Measurements from ENCODE around the gene NTSR1. TPM values are rescaled to one million over a fixed set of nuclear protein-coding genes. Genes with fewer than 3 reads are reported as not detected.

The NTSR1 gene
- total and polyA plus RNA-seq, 3 experiments from 2014 or later = not detected

DNA sequence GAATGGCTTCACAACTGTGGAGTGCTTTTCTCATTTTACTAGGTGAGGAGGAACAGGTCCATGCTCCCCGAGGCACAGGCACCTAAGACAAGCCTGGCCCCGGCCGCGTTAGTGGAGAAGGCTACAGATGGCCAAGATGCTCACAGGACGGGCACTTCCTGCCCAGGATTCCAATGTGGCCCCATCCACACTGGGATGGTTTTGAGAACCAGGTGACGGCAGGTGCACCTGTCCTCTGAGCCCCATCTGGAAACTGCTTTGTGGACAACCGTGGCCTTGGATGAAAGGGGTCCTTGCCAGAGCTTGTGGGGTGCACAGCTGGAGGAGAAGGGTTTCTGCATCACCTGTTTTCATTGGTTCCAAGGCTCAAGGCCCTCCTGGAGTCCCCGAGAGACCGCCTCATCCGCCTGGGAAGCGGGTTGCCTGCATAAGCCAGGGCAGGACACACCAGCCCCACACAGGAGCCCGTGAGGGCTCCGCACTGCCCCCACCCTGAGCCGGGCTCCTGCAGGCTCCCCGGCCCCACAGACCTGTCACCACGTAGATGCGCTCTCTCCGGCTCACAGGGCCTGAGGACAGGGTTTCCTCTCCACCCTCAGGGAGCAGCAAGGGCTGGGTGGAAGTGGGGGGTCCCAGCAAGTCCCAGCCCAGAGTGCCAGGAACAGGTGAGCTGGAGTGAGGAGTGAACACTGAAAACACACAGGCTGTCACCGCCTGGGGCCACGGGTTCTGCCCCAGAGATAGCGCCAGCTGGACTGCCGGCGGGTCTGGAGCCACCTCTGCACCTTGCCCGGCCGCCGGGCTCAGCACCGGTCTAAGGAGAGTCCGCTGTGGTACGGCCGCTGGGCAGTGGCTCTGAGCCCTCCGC lies 18.3 kb downstream of the NTSR1 start:
- Histone ChIP-seq H3K4me1 (ENCODE audit: insufficient read depth, low read length) (peaks cover 12% of the 10 kb centered on the region), H3K4me3 (ENCODE audit: low read length) (no peak overlapping the region), H3K27ac (ENCODE audit: low read depth, low read length) (no peak overlapping the region), H3K9me3 (ENCODE audit: low read length) (no peaks in the 10 kb centered on the region), H3K36me3 (ENCODE audit: insufficient read depth, low read length) (no peaks in the 10 kb centered on the region), H3K27me3 (ENCODE audit: insufficient read depth, low read length, poor library complexity, severe bottlenecking) (no peaks in the 10 kb centered on the region)
- peaks cover 0 to 3% (median under 1%) of the 10 kb centered on the region in 3 donors for H3K36me3 Mint-ChIP-seq
- DNase-seq = peak in 1 of 5 donors; percentile 37
- ChIA-PET CTCF (no interaction called here), POLR2A (no interaction called here)
- H3K4me1 Mint-ChIP-seq = peaks cover 4 to 15% (median 9%) of the 10 kb centered on the region in 3 donors
- peaks cover 0 to 5% of the 10 kb centered on the region in 2 donors for H3K27me3 Mint-ChIP-seq
- no peak overlapping the region for H3K4me3 Mint-ChIP-seq
- peak overlapping the region in 1 of 8 donors; percentile 72 for H3K27ac Mint-ChIP-seq
- H3K9me3 Mint-ChIP-seq = peaks cover 0 to 6% (median 4%) of the 10 kb centered on the region in 5 donors

DNA sequence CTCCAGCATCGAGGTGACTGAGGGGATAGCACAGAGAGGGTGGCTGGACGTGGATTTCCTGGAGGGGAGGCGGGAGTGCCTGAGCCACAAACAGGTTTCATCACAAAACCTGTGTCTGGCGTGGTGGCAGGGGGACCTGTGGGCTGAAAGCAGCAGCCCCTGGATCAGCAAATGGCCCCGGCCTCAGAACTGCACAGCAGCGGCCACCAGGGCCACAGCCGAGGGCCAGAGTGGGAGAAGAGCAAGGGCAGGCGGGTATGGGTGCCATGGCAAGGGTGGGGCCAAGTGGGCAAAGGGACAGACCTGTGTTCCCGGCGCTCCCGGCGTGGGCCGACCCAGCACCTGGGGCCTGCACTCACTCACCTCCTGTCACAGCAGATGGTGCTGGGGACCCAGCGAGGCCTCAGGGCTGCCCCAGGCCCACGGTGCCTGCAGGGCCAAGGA lies 19.0 kb downstream of the NTSR1 start:
- Mint-ChIP-seq H3K27ac (no peak overlapping the region), H3K27me3 (peaks cover 0 to 5% of the 10 kb centered on the region in 2 donors), H3K4me1 (peaks cover 4 to 15% (median 9%) of the 10 kb centered on the region in 3 donors), H3K36me3 (no peaks in the 10 kb centered on the region), H3K4me3 (no peak overlapping the region), H3K9me3 (peaks cover 0 to under 1% (median 0%) of the 10 kb centered on the region in 5 donors)
- no peaks in the 10 kb centered on the region for H3K9me3 ChIP-seq (ENCODE audit: low read length)
- H3K27me3 ChIP-seq (ENCODE audit: insufficient read depth, low read length, poor library complexity, severe bottlenecking) = no peaks in the 10 kb centered on the region
- ChIA-PET POLR2A (interaction anchor here (1.0 kb wide), 1 partner anchor 12 kb away, joined by 3 read pairs; no protein-coding TSS in a partner anchor), CTCF (no interaction called here)
- H3K4me3 ChIP-seq (ENCODE audit: low read length) = no peak overlapping the region
- H3K36me3 ChIP-seq (ENCODE audit: insufficient read depth, low read length) = no peaks in the 10 kb centered on the region
- no peak for DNase-seq
- H3K4me1 ChIP-seq (ENCODE audit: insufficient read depth, low read length) = peaks cover 12% of the 10 kb centered on the region
- no peak overlapping the region for H3K27ac ChIP-seq (ENCODE audit: low read depth, low read length)

DNA sequence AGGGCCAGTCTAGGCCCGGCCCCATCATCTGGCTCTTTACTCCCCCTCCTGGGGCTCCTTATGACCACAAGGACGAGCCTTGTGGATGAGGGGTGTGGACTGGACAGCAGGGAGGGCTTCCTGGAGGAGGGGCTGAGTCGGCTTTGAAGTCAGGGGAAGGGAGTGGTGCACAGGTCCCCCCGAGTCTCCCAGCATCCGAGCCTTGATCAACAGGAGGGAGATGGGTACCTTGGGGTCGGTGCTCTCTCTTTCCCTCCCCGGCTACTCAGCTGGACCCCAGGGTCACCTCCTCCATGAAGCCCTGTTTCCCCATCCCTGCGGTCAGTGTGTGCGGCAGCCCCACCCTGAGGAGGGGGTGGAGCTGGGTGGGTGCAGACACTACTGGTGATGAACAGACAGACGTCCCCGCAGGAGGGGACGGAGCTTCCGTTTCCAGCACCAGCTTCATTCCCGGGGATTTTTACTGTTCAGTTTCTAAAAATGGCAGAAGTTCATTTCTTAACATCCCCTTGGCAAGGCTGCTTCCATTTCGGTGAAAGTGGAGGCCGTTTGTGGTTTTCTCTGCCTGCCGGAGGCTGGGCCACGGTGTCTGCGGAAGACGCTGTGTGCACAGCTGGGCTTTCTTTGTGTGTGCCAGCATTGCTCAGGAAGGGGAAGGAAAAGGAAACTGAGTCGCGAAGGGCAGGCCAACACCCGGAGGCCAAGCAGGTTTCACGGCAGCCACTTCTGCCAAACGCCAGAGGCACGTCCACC lies 19.6 kb downstream of the NTSR1 start:
- Mint-ChIP-seq H3K27ac (peak overlapping the region in 4 of 8 donors; percentile 40 to 74 (median 64)), H3K4me3 (peak overlapping the region in 3 of 7 donors; percentile 35 to 69 (median 45)), H3K4me1 (peaks cover 4 to 15% (median 9%) of the 10 kb centered on the region in 3 donors), H3K27me3 (peaks cover 0 to 5% of the 10 kb centered on the region in 2 donors), H3K9me3 (no peaks in the 10 kb centered on the region), H3K36me3 (no peaks in the 10 kb centered on the region)
- Histone ChIP-seq H3K4me3 (ENCODE audit: low read length) (no peak overlapping the region), H3K27me3 (ENCODE audit: insufficient read depth, low read length, poor library complexity, severe bottlenecking) (no peaks in the 10 kb centered on the region), H3K4me1 (ENCODE audit: insufficient read depth, low read length) (peaks cover 12% of the 10 kb centered on the region), H3K27ac (ENCODE audit: low read depth, low read length) (no peak overlapping the region), H3K36me3 (ENCODE audit: insufficient read depth, low read length) (no peaks in the 10 kb centered on the region), H3K9me3 (ENCODE audit: low read length) (no peaks in the 10 kb centered on the region)
- POLR2A ChIA-PET = interaction anchor here (1.0 kb wide), 1 partner anchor 11 kb away, joined by 3 read pairs; no protein-coding TSS in a partner anchor
- CTCF ChIA-PET = interaction anchor here (1.9 kb wide), 1 partner anchor 64 kb away, joined by 5 read pairs; no protein-coding TSS in a partner anchor
- peak in 1 of 5 donors; percentile 38 for DNase-seq

DNA sequence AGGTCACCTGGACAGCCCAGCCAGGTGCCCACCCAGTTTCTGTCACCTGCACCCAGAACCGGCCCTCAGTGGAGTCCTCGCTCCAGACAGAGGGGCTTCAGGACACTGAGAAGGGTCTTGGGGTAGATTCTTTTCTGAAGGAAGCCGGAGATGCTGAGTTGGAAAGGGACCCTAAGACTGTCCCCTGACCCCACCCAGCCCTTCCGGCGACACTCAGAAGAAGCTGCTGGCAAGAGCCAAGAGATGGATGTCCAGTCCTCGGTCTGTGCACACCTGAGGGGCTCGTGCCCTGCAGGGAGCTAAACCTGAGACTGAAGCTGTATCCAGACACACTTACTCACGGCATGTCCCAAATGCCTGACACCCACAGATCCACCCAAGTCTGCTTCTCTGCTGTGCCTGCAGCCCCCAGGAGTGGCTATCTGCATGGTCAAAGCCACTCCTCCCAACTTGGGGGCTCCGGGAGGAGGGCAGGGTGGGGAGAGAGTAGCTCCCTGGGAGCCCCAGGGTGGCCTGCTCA lies 20.2 kb downstream of the NTSR1 start:
- Mint-ChIP-seq H3K36me3 (no peaks in the 10 kb centered on the region), H3K27ac (peak overlapping the region in 1 of 8 donors; percentile 70), H3K9me3 (no peaks in the 10 kb centered on the region), H3K4me1 (peaks cover 4 to 15% (median 9%) of the 10 kb centered on the region in 3 donors), H3K4me3 (no peak overlapping the region), H3K27me3 (peaks cover 0 to 5% of the 10 kb centered on the region in 2 donors)
- Histone ChIP-seq H3K27me3 (ENCODE audit: insufficient read depth, low read length, poor library complexity, severe bottlenecking) (no peaks in the 10 kb centered on the region), H3K36me3 (ENCODE audit: insufficient read depth, low read length) (no peaks in the 10 kb centered on the region), H3K27ac (ENCODE audit: low read depth, low read length) (no peak overlapping the region), H3K4me3 (ENCODE audit: low read length) (no peak overlapping the region), H3K4me1 (ENCODE audit: insufficient read depth, low read length) (peaks cover 12% of the 10 kb centered on the region), H3K9me3 (ENCODE audit: low read length) (no peaks in the 10 kb centered on the region)
- POLR2A ChIA-PET = interaction anchor here (0.7 to 1.0 kb wide), 2 partner anchors 11 to 32 kb away, joined by 3 to 4 read pairs; no protein-coding TSS in a partner anchor
- CTCF ChIA-PET = interaction anchor here (1.6 to 1.9 kb wide), 2 partner anchors 12 to 64 kb away, joined by 5 read pairs; no protein-coding TSS in a partner anchor
- no peak for DNase-seq

DNA sequence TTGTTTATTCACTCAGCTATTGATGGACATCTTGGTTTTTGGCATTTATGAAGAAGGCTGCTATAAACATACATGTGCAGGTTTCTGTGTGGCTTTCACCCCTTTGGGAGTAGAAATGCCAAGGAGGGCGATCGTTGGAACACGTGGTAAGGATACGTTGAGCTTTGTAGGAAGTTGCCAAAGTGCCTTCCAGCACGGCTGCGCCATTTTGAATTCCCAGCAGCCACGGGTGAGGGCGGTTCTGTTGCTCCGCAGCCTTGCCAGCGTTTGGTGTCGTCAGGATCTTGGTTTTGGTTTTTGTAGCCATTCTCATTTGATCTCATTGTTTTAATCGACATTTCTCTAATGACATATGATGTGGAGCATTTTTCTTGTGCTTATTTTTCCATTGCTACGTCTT lies 21.8 kb downstream of the NTSR1 start:
- Histone ChIP-seq H3K9me3 (ENCODE audit: low read length) (no peaks in the 10 kb centered on the region), H3K27me3 (ENCODE audit: insufficient read depth, low read length, poor library complexity, severe bottlenecking) (no peaks in the 10 kb centered on the region), H3K27ac (ENCODE audit: low read depth, low read length) (no peak overlapping the region), H3K36me3 (ENCODE audit: insufficient read depth, low read length) (no peaks in the 10 kb centered on the region), H3K4me1 (ENCODE audit: insufficient read depth, low read length) (peaks cover 12% of the 10 kb centered on the region), H3K4me3 (ENCODE audit: low read length) (no peak overlapping the region)
- Mint-ChIP-seq H3K27me3 (no peaks in the 10 kb centered on the region), H3K4me3 (no peak overlapping the region), H3K9me3 (no peaks in the 10 kb centered on the region), H3K36me3 (no peaks in the 10 kb centered on the region), H3K27ac (no peak overlapping the region), H3K4me1 (peaks cover 4 to 19% (median 9%) of the 10 kb centered on the region in 3 donors)
- ChIA-PET POLR2A (no interaction called here), CTCF (interaction anchor here (1.6 to 1.8 kb wide), 2 partner anchors 9 to 14 kb away, joined by 4 to 5 read pairs; no protein-coding TSS in a partner anchor)
- no peak for DNase-seq

DNA sequence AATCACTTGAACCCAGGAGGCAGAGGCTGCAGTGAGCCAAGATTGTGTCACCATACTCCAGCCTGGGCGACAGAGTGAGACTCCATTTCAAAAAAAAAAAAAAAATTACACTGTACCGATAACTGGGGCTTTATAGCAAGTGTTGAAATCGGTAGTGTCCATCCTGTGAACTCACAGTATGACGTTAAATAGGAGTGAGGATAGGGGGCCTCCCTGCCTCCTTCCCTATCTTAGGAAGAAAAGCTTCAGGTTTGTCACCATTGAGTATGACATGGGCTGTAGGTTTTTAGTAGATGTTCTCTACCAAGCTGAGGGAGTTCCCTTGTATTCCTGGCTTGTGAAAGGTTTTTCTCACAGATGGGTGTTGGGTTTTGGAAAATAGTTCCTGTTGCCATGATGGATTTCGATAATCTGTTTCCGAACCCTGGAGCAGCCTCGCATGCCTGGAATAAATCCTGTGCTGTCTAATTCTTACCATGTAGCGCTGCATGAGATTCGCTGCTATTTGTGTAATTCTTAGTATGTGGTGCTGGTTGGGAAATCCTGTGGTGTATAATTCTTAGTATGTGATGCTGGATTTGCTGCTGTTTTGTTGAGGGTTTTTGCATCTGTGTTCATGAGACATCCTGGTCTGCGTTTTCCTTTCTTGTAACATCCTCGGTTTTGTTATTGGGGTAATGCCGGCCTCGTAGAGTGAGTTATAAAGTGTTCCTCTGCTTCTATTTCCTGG lies 23.6 kb downstream of the NTSR1 start:
- DNase-seq = no peak
- no peaks in the 10 kb centered on the region for H3K36me3 ChIP-seq (ENCODE audit: insufficient read depth, low read length)
- H3K27me3 Mint-ChIP-seq = no peaks in the 10 kb centered on the region
- H3K9me3 Mint-ChIP-seq = no peaks in the 10 kb centered on the region
- no peaks in the 10 kb centered on the region for H3K27me3 ChIP-seq (ENCODE audit: insufficient read depth, low read length, poor library complexity, severe bottlenecking)
- no peak overlapping the region for H3K4me3 ChIP-seq (ENCODE audit: low read length)
- H3K4me3 Mint-ChIP-seq = no peak overlapping the region
- H3K27ac ChIP-seq (ENCODE audit: low read depth, low read length) = no peak overlapping the region
- CTCF ChIA-PET = no interaction called here
- H3K4me1 Mint-ChIP-seq = peaks cover 4 to 19% (median 9%) of the 10 kb centered on the region in 3 donors
- peaks cover 12% of the 10 kb centered on the region for H3K4me1 ChIP-seq (ENCODE audit: insufficient read depth, low read length)
- H3K36me3 Mint-ChIP-seq = no peaks in the 10 kb centered on the region
- peak overlapping the region in 1 of 8 donors; percentile 57 for H3K27ac Mint-ChIP-seq
- POLR2A ChIA-PET = no interaction called here
- H3K9me3 ChIP-seq (ENCODE audit: low read length) = no peaks in the 10 kb centered on the region

DNA sequence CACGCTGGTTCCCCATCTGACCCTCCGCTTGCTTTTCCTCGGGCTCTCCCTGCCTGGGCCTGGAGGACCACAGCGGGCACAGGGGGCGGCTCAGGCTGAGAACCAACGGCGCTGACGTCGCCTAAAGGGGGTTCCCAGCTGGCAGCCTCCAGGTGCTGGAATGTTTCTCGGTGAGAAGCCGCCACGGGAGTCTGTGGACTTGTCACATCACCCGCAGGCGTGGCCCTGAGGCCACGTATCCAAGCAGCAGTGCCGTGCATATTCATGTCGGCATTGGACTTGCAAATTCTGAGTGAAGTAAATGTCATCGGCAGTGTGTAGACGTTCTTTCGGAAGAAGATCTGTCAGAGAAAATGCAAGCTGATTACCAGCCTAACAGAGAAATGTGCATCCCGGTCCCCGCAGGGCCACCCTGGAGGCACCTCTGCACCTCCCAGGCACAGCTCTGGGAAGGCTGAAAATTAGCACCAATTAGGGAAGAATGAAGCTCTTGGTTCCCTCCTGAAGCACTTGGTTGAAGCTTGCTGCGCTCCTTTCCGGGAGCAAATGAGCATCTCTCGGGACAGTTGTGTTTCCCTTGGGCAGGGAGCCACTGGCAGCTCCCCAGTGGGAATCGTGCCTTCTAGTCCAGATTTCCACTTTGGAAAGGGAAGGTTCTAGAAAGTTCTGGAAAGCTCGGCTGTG lies 24.3 kb downstream of the NTSR1 start:
- no peak overlapping the region for H3K27ac Mint-ChIP-seq
- CTCF ChIA-PET = no interaction called here

More for the DNA sequence above, 24.3 kb downstream of the NTSR1 start:
- no peak for DNase-seq
- Histone ChIP-seq H3K27ac (ENCODE audit: low read depth, low read length) (no peak overlapping the region), H3K27me3 (ENCODE audit: insufficient read depth, low read length, poor library complexity, severe bottlenecking) (no peaks in the 10 kb centered on the region), H3K36me3 (ENCODE audit: insufficient read depth, low read length) (no peaks in the 10 kb centered on the region), H3K4me3 (ENCODE audit: low read length) (no peak overlapping the region), H3K4me1 (ENCODE audit: insufficient read depth, low read length) (peaks cover 11% of the 10 kb centered on the region), H3K9me3 (ENCODE audit: low read length) (no peaks in the 10 kb centered on the region)
- H3K9me3 Mint-ChIP-seq = no peaks in the 10 kb centered on the region
- H3K36me3 Mint-ChIP-seq = no peaks in the 10 kb centered on the region
- POLR2A ChIA-PET = no interaction called here
- no peaks in the 10 kb centered on the region for H3K27me3 Mint-ChIP-seq
- H3K4me1 Mint-ChIP-seq = peaks cover 4 to 16% (median 9%) of the 10 kb centered on the region in 3 donors
- H3K4me3 Mint-ChIP-seq = peak overlapping the region in 1 of 7 donors; percentile 73
